HepG2 (cell line): ENCODE measurements around the gene FAM234B.

Experiments
- ARNTL ChIP-seq: sonication (generic); formaldehyde crosslinking; IDR thresholded peaks from 2 replicates; pipeline ENCODE4 v1.4.0; 2020; ENCODE audit warnings: mild to moderate bottlenecking, missing genetic modification reagents
- GPN1 ChIP-seq: sonication (generic); formaldehyde crosslinking; IDR thresholded peaks from 2 replicates; pipeline ENCODE4 v1.5.1; 2020; ENCODE audit warnings: missing genetic modification reagents, borderline replicate concordance
- POLR2A ChIP-seq, 2 experiments: IDR thresholded peaks; 2 replicates each; pipeline ENCODE4 v1.6.1; 2011; ENCODE audit warnings: low read depth in 2 of 2, low read length in 2 of 2, mild to moderate bottlenecking in 1 of 2, moderate library complexity in 1 of 2; ENCODE audit not compliant: insufficient read depth in 1 of 2
- RFX1 ChIP-seq: fragments of 450-650 bp; IDR thresholded peaks from 2 replicates; pipeline ENCODE4 v1.6.1; 2017
- RXRA ChIP-seq: sonication (generic); formaldehyde crosslinking; IDR thresholded peaks from 2 replicates; pipeline ENCODE4 v1.5.1; 2020; ENCODE audit warnings: missing genetic modification reagents
- SP1 ChIP-seq, 2 experiments: fragments of 450-650 bp in 1 of 2; sonication (generic) in 1 of 2; formaldehyde crosslinking in 1 of 2; IDR thresholded peaks; 2 replicates each; pipeline versions ENCODE4 v1.4.0 to v1.6.1; 2016 to 2020; ENCODE audit warnings: missing genetic modification reagents in 1 of 2
- TAF1 ChIP-seq: sonication (generic); formaldehyde crosslinking; IDR thresholded peaks from 2 replicates; pipeline ENCODE4 v1.4.0; 2020; ENCODE audit warnings: missing genetic modification reagents
- ZNF432 ChIP-seq: sonication (generic); formaldehyde crosslinking; IDR thresholded peaks from 2 replicates; pipeline ENCODE4 v1.5.0; 2020; ENCODE audit warnings: missing genetic modification reagents, mild to moderate bottlenecking, borderline replicate concordance
- ZNF878 ChIP-seq: sonication (generic); formaldehyde crosslinking; IDR thresholded peaks from 2 replicates; pipeline ENCODE4 v1.8.1; 2023; ENCODE audit warnings: mild to moderate bottlenecking, missing genetic modification reagents, moderate library complexity
- TF ChIP-seq, protein P1 (sequence below): sonication (generic); formaldehyde crosslinking; IDR thresholded peaks from 2 replicates; pipeline ENCODE4 v1.5.0; 2020; ENCODE audit warnings: mild to moderate bottlenecking, missing genetic modification reagents, moderate library complexity
- TF ChIP-seq, protein P2 (sequence below): IDR thresholded peaks from 2 replicates; pipeline ENCODE4 v1.6.1; 2012; ENCODE audit warnings: low read length, improper control_type of control experiment

DNA sequence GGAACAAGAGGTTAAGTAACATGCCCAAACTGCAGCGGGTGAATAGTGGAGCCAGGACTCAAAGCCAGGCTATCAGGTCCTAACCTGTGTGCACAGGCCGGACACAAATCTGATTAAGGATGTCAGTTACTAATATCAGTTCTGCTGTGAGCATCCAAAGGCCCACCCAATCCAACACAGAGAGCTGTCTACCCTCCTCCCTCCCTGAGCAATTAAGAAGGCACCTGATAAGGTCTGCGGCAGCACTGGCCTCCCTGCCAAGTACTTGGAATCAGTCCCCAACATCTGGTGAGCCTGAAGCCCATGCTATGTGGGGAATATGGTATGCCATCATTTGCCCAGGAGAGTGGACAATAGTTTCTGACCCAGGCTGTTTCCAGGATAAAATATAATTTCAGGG, 48.0 kb upstream of the FAM234B start:
- TF ChIP-seq ARNTL (CRISPR knock-in tag) (no peak), RFX1 (no peak), SP1 (IDR thresholded peaks at IDR 0.05) (no peak), SP1 (CRISPR knock-in tag; IDR thresholded peaks at IDR 0.05) (no peak), RXRA (CRISPR knock-in tag) (no peak), TAF1 (CRISPR knock-in tag) (no peak), ZNF878 (CRISPR knock-in tag) (no peak), ZNF432 (no peak), POLR2A (IDR thresholded peaks at IDR 0.05; ENCODE audit: insufficient read depth in 1 of 2, low read depth in 2 of 2, low read length in 2 of 2) (no peak), GPN1 (no peak)
- TF ChIP-seq, protein P1, sequence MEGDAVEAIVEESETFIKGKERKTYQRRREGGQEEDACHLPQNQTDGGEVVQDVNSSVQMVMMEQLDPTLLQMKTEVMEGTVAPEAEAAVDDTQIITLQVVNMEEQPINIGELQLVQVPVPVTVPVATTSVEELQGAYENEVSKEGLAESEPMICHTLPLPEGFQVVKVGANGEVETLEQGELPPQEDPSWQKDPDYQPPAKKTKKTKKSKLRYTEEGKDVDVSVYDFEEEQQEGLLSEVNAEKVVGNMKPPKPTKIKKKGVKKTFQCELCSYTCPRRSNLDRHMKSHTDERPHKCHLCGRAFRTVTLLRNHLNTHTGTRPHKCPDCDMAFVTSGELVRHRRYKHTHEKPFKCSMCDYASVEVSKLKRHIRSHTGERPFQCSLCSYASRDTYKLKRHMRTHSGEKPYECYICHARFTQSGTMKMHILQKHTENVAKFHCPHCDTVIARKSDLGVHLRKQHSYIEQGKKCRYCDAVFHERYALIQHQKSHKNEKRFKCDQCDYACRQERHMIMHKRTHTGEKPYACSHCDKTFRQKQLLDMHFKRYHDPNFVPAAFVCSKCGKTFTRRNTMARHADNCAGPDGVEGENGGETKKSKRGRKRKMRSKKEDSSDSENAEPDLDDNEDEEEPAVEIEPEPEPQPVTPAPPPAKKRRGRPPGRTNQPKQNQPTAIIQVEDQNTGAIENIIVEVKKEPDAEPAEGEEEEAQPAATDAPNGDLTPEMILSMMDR (CRISPR knock-in tag): no peak
- TF ChIP-seq, protein P2, sequence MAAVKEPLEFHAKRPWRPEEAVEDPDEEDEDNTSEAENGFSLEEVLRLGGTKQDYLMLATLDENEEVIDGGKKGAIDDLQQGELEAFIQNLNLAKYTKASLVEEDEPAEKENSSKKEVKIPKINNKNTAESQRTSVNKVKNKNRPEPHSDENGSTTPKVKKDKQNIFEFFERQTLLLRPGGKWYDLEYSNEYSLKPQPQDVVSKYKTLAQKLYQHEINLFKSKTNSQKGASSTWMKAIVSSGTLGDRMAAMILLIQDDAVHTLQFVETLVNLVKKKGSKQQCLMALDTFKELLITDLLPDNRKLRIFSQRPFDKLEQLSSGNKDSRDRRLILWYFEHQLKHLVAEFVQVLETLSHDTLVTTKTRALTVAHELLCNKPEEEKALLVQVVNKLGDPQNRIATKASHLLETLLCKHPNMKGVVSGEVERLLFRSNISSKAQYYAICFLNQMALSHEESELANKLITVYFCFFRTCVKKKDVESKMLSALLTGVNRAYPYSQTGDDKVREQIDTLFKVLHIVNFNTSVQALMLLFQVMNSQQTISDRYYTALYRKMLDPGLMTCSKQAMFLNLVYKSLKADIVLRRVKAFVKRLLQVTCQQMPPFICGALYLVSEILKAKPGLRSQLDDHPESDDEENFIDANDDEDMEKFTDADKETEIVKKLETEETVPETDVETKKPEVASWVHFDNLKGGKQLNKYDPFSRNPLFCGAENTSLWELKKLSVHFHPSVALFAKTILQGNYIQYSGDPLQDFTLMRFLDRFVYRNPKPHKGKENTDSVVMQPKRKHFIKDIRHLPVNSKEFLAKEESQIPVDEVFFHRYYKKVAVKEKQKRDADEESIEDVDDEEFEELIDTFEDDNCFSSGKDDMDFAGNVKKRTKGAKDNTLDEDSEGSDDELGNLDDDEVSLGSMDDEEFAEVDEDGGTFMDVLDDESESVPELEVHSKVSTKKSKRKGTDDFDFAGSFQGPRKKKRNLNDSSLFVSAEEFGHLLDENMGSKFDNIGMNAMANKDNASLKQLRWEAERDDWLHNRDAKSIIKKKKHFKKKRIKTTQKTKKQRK: no peak
